Vagina (tissue), 2 donors: Measurements from ENCODE around the gene CD81. TPM values are rescaled to one million over a fixed set of nuclear protein-coding genes. Genes with fewer than 3 reads are reported as not detected.
"Not testable (repeated sequence)": the region's sequence is repeated elsewhere in the genome, so short reads cannot be mapped to it uniquely, and the experiment has no call there.

Experiments used
- DNase-seq, 2 donors: peaks; one replicate each; pipeline ENCODE4 v3.0.0-alpha.2; 2017; ENCODE audit errors: extremely low spot score in 2 of 2
- H3K27ac ChIP-seq: fragments of 200-600 bp; sonication (generic); one replicate; pipeline ENCODE4 v1.5.1; 2019
- H3K27me3 ChIP-seq: fragments of 200-600 bp; sonication (generic); one replicate; pipeline ENCODE4 v1.5.1; 2019
- H3K36me3 ChIP-seq, 2 donors: fragments of 200-600 bp; sonication (generic); one replicate each; pipeline ENCODE4 v1.5.1; 2017 to 2019
- H3K4me1 ChIP-seq: fragments of 200-600 bp; sonication (generic); one replicate; pipeline ENCODE4 v1.5.1; 2019
- H3K4me3 ChIP-seq, 2 donors: fragments of 200-600 bp; sonication (generic); 1 replicate in 1 of 2; 2 replicates in 1 of 2; pipeline ENCODE4 v1.5.1; 2016 to 2019
- H3K9me3 ChIP-seq: fragments of 200-600 bp; sonication (generic); one replicate; pipeline ENCODE4 v1.5.1; 2019
- POLR2A ChIP-seq, 2 donors: fragments of 450-650 bp; IDR thresholded peaks; one replicate each; pipeline ENCODE4 v1.6.1; 2017; ENCODE audit warnings: antibody characterized with exemption in 2 of 2, mild to moderate bottlenecking in 2 of 2, moderate library complexity in 2 of 2
- POLR2AphosphoS5 ChIP-seq, 2 donors: sonication (generic); formaldehyde crosslinking; IDR thresholded peaks; one replicate each; pipeline ENCODE4 v1.9.0; 2017; ENCODE audit warnings: antibody characterized with exemption in 2 of 2, mild to moderate bottlenecking in 2 of 2, low read depth in 1 of 2; ENCODE audit not compliant: insufficient read depth in 1 of 2
- intact Hi-C: fragments of 100-400 bp; cut with DNase I; formaldehyde crosslinking; loops from one replicate; pipeline ENCODE4 v1.15.1; 2023
- total RNA-seq: library from RNA; depleted of rRNA; stranded (reverse); fragments of >200 nt; gene quantifications from one replicate; pipeline ENCODE4 v1.2.3, GENCODE V29; 2016
- TF ChIP-seq, protein P1 (sequence below), 3 experiments: fragments of 450-650 bp in 2 of 3; fragments of 200-600 bp in 1 of 3; sonication (generic) in 1 of 3; IDR thresholded peaks; one replicate each; pipeline ENCODE4 v1.5.1; 2017 to 2019; ENCODE audit warnings: antibody characterized with exemption in 3 of 3, mild to moderate bottlenecking in 2 of 3, moderate library complexity in 2 of 3

The CD81 gene
- total RNA-seq, 1 donor from 2014 or later: 526 TPM

GRCh38 chr11:2348986-2349385, 28.1 kb upstream of the CD81 start:
- Histone ChIP-seq H3K36me3 (no peaks in the 10 kb centered on the region), H3K4me3 (no peak overlapping the region), H3K27ac (no peak overlapping the region), H3K27me3 (no peaks in the 10 kb centered on the region), H3K9me3 (no peaks in the 10 kb centered on the region), H3K4me1 (no peaks in the 10 kb centered on the region)
- TF ChIP-seq, protein P1, sequence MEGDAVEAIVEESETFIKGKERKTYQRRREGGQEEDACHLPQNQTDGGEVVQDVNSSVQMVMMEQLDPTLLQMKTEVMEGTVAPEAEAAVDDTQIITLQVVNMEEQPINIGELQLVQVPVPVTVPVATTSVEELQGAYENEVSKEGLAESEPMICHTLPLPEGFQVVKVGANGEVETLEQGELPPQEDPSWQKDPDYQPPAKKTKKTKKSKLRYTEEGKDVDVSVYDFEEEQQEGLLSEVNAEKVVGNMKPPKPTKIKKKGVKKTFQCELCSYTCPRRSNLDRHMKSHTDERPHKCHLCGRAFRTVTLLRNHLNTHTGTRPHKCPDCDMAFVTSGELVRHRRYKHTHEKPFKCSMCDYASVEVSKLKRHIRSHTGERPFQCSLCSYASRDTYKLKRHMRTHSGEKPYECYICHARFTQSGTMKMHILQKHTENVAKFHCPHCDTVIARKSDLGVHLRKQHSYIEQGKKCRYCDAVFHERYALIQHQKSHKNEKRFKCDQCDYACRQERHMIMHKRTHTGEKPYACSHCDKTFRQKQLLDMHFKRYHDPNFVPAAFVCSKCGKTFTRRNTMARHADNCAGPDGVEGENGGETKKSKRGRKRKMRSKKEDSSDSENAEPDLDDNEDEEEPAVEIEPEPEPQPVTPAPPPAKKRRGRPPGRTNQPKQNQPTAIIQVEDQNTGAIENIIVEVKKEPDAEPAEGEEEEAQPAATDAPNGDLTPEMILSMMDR (IDR thresholded peaks at IDR 0.05): no peak
- no peak for TF ChIP-seq POLR2A (IDR thresholded peaks at IDR 0.05)
- TF ChIP-seq POLR2AphosphoS5 (IDR thresholded peaks at IDR 0.05; ENCODE audit: insufficient read depth in 1 of 2, low read depth in 1 of 2): no peak
- intact Hi-C loops: no loop called here
- DNase-seq: no peak

DNA sequence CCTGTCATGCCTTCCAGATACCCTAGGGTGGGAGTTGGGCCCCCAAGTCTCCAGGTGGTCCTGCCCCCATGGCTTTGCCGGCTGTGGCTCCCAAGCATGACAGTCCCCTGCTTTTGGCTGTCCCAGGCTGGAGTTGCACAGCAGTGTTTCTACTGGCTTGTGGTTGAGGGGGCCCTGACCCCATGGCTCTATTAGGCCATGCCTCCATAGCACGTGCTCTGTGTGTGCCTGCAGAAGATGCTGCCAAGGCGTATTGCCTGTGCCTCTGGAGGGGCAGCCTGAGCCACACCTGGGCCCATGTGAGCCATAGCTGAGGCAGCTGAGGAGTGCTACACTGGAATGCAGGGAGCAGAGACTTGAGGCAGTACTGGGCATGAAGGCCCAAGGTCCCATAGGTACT, 25.4 kb upstream of the CD81 start:
- Histone ChIP-seq H3K36me3 (no peaks in the 10 kb centered on the region), H3K9me3 (no peaks in the 10 kb centered on the region), H3K27me3 (no peaks in the 10 kb centered on the region), H3K4me1 (no peaks in the 10 kb centered on the region), H3K27ac (no peak overlapping the region), H3K4me3 (no peak overlapping the region)
- DNase-seq: no peak
- intact Hi-C loops: no loop called here
- TF ChIP-seq, protein P1 (IDR thresholded peaks at IDR 0.05): no peak
- TF ChIP-seq POLR2AphosphoS5 (IDR thresholded peaks at IDR 0.05; ENCODE audit: insufficient read depth in 1 of 2, low read depth in 1 of 2) (no peak), POLR2A (IDR thresholded peaks at IDR 0.05) (no peak)

- intact Hi-C loops: no loop called here
- no peak overlapping the region for H3K27ac ChIP-seq
- no peak overlapping the region for H3K4me3 ChIP-seq
- H3K4me1 ChIP-seq: no peaks in the 10 kb centered on the region
- H3K9me3 ChIP-seq: no peaks in the 10 kb centered on the region
- DNase-seq: no peak
- no peaks in the 10 kb centered on the region for H3K27me3 ChIP-seq
- H3K36me3 ChIP-seq: no peaks in the 10 kb centered on the region
- TF ChIP-seq POLR2A (IDR thresholded peaks at IDR 0.05): no peak
These were observed 24.7 kb upstream of the CD81 start for GRCh38 chr11:2352420-2352819.

- H3K36me3 ChIP-seq: no peaks in the 10 kb centered on the region
- H3K27me3 ChIP-seq: no peaks in the 10 kb centered on the region
- intact Hi-C loops: no loop called here
- DNase-seq: no peak
- TF ChIP-seq, protein P1 (IDR thresholded peaks at IDR 0.05): no peak
- TF ChIP-seq POLR2AphosphoS5 (IDR thresholded peaks at IDR 0.05; ENCODE audit: insufficient read depth in 1 of 2, low read depth in 1 of 2) (no peak), POLR2A (IDR thresholded peaks at IDR 0.05) (no peak)
- H3K4me3 ChIP-seq: no peak overlapping the region
- H3K27ac ChIP-seq: no peak overlapping the region
- H3K4me1 ChIP-seq: no peaks in the 10 kb centered on the region
- no peaks in the 10 kb centered on the region for H3K9me3 ChIP-seq
These were observed 22.0 kb upstream of the CD81 start for GRCh38 chr11:2355000-2355644.

DNA sequence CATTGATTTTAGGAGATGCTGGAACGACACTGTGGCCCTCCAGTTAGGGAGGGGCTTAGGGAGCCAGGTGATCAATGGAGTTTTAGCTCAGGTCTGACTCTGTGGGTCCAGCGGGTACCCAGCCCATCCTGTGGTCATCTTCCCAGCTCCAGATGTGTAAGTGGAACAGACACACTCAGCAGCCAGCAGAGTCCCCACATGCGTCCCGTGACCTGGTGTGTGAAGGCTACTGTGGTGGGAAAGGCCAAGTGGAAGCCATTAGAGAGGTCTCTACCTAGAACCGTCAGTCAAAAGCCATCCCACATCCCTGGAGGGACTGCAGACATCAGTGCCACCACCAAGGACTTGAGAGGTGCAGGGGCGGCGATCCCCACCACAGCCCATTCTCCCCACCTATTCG, 19.9 kb upstream of the CD81 start:
- no peak for DNase-seq
- Histone ChIP-seq H3K4me3 (no peak overlapping the region), H3K36me3 (no peaks in the 10 kb centered on the region), H3K9me3 (no peaks in the 10 kb centered on the region), H3K4me1 (no peaks in the 10 kb centered on the region), H3K27ac (no peak overlapping the region), H3K27me3 (no peaks in the 10 kb centered on the region)
- intact Hi-C loops: no loop called here
- TF ChIP-seq POLR2A (IDR thresholded peaks at IDR 0.05): no peak
- TF ChIP-seq POLR2AphosphoS5 (IDR thresholded peaks at IDR 0.05; ENCODE audit: insufficient read depth in 1 of 2, low read depth in 1 of 2): no peak
- TF ChIP-seq, protein P1 (IDR thresholded peaks at IDR 0.05): no peak

DNA sequence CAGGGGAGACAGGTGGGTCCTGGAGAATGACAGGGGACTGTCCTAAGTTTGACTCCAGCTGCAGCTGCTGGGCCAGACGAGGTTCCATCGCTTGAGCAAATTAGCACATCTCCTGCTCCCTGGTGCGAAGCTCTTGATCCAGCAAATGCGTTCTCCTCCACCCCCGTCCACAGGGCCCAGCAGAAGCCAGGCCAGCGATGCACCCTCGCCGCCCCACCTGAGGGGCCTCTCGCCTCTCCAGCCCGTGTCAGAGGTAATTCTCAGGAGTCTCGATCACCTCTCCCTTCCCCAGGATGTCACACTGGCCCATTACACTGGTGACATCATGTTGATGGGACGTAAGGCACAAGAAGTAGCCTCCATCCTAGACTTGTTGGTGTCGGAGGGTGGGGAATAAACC, 19.5 kb upstream of the CD81 start:
- H3K27ac ChIP-seq, intact Hi-C loops, H3K36me3 ChIP-seq, H3K4me1 ChIP-seq, H3K27me3 ChIP-seq, H3K9me3 ChIP-seq, DNase-seq, H3K4me3 ChIP-seq: not testable (repeated sequence)
